Hypothalamus (tissue), 51 donors: ENCODE data around the gene CRYBB2.
A peak's percentile ranks its signal among the peaks of the same experiment; 100 is the strongest.
"Not testable (repeated sequence)": the region's sequence is repeated elsewhere in the genome, so short reads cannot be mapped to it uniquely, and the experiment has no call there.

Experiments
- DNase-seq, 51 donors: peaks; one replicate each; lab custom pipeline; 2025; lab: John Stamatoyannopoulos, UW

Gene CRYBB2

DNA sequence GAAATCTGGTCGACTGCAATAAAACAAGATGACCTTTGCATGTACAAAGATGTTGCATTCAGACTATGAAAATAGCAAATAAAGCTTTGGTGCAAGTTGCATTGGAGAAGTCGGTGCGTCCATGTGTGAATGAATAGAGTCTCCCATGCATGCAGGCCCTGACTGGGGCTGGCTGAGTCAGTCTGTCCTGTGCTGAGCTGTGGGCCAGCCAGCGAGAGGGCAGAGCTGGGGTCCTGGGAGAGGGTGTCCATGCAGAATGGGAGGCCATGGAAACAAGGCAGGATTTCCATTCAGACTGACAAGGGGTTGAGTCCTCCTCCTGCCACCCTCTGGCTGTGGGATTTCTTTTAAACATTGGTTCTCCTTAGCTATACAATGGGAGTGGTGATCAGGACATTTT is 22.1 kb upstream of the CRYBB2 start:
- DNase-seq = peak in 1 of 51 donors; percentile 4

DNA sequence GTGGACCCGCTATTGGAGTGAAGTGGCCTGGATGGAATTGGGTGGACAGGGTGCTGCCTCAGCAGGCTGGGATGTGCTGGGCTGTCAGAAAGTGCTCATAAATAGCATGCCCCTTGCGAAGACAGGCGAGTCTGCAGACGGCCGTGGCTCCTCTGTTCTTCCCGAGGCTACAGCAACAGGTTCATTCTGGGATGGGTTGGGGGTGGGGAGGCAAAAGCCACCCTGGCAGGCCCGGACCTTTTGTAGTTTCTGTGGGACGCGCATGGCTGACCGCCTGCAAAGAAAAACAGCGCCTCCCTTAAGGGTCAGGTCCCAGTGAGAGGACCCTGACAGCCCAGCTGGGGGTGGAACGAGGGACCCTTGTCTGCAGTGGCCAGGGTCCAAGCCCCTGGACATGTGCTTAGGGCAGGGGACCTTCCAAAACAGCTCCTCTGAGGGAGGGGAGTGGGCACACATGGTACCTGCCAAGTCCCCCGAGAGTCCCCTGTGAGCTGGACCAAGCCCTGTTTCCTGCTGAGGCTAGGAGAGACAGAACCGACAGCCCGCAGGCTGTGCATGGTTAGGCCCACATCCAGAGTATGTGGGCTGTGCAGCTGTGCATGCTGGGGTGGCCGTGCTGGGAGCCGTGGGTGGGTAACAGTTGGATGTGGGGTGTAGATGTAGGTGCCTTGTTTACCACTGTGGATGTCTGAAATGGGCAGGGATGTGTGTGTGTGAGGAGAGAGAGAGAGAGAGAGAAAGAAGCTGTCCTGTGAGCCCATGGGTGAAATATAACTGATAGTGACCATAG is 19.5 kb upstream of the CRYBB2 start, which contains the start of gene CRYBB3:
Gene CRYBB3, plus strand, starts transcription at position 128 of the 790 bp plus-strand sequence. CDS start 1,539 bp downstream, outside the sequence.
- no peak for DNase-seq

DNA sequence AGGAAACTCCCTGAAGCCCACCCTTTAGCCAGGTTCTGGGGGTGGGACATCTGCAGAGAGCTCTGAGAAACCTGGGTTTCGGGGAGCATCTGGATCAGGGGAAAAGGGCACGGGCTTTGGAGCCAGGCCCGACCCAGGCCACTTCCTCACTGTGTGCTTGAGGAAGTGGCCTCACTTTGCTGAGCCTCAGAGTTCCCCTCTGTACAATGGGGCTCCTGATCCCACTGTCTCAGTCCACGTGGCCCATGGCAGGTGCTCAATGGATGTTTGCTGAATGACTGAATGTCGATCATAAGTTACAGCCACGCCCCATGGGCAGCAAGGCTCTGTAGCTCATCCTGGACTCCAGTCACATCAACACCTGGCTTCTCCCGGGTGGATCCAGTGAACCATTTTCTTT is 18.5 kb upstream of the CRYBB2 start:
- no peak for DNase-seq

DNA sequence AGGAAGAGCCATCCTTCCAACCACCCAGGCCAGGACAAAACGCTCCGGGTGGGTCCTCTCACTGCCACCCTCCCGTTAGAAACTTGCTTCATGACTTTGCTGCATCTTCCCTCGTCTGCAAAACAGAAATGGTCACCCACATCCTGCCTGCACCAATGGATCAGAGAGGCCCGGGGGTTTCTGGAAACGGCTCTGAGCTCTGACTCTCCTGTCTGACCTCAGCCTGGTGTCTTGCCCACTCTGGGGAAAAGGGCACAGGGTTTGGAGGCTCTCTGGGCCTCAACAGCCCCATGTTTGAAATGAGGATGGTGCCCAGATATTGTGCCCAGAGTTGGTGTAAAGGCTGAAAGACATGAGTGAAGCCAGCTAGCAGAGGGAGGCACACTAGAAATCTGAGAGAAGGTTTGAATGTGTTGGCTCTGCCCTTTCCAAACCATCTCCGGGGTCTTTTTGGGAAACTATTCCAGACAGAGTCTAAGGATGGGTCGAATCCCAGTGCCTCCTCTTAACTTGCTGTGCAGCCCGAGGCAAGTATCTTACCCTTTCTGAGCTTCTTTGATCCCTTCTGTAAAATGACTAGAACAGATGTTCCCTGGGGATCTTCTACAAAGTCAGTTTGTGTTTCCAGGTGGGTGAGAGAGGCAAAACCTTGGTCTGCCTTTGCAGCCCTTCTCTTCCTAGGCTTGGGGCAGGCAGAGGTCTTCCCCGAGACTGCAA is 17.7 kb upstream of the CRYBB2 start:
- no peak for DNase-seq

DNA sequence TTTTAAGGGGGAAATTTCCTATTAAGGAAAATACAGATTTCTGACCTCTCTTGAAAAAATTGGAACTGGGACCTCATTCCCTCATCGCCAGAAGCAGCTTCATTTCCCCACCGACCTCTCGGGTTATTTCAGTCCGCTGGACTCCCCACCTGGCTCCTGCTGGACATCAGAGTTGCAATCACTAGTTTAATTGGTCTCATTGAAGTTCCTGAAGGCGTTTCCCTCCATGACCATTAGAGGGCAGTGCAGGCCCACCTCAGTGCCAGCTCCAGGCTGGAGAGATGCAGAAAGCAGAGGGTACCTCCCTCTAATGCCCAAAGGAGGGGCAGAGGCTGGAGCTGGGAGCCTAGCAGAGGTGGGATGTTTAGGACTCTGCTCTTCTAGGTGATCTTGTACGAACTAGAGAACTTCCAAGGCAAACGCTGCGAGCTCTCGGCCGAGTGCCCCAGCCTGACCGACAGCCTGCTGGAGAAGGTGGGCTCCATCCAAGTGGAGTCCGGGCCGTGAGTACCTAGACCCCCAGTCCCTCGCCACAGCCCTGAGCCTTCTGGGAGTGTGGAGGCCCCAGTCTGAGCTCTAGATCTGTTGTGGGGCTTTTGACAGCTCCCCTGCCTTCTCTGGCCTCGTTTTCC is 17.0 kb upstream of the CRYBB2 start:
- DNase-seq = peak in 37 of 51 donors; percentile 2 to 66 (median 13)

DNA sequence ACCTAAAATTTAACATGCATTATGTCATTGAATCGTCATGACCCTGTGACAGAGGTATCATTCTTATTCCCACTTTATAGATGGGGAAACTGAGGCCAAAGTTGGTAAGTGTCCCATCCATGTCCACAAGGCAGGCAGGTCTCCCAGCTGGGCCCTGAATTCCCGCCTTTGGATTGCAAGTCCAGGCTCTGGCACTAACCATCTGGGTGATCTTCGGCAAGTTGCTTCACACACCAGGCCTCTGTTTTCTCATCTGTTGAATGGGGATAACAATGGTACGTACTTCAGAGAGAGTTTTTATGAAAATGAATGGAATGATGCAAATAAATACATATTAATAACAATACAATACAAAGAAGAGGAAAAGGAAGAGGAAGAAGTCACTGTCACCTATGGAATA is 16.4 kb upstream of the CRYBB2 start:
- no peak for DNase-seq

DNA sequence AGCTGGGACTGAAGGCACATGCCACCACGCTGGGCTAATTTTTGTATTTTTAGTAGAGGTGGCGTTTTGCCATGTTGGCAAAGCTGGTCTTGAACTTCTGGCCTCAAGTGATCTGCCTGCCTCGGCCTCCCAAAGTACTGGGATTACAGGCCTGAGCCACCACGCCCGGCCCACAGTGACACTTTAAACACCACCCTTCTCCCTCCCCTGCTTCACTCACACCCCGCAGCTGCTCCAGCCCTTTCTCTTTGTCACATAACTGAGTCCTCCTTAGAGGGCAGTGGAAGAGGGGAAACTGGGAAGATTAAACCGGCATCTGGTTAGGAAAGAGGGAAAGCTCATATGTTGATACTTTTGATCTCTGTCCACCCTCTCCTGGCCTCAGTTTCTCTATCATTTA is 14.9 kb upstream of the CRYBB2 start:
- DNase-seq = not testable (repeated sequence)

DNA sequence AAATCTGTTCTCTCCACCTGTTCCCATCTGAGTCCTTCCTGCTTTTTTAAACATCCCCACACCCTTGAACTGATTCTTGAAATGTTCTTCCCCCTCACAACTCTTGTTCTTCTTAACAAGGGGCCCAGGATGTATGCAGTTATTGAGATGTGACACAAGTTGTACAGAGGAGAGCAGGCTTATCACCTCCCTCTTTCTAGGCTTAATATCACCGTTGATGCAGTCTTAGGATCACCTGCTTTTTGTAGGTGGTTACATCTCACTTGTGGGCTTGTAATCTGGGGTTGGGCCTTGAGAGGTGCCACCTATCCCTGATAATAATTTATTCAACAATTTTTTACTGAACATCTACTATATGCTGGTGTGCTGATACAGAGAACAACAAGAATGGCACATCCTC is 13.6 kb upstream of the CRYBB2 start:
- DNase-seq = no peak

DNA sequence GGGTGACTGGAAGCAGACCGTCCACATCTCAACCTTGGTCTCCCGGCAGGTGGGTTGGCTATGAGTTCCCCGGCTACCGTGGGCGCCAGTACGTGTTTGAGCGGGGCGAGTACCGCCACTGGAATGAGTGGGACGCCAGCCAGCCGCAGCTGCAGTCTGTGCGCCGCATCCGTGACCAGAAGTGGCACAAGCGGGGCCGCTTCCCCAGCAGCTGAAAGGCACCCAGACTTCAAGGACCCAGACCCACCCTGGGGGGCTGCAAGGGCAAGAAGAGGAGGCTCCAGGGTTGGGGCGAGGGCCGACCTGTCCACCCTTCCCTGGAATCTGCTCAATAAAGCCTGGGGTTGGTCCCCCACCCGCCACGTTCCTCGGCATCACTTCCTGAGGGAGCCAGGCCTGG is 12.4 kb upstream of the CRYBB2 start:
- DNase-seq = no peak

DNA sequence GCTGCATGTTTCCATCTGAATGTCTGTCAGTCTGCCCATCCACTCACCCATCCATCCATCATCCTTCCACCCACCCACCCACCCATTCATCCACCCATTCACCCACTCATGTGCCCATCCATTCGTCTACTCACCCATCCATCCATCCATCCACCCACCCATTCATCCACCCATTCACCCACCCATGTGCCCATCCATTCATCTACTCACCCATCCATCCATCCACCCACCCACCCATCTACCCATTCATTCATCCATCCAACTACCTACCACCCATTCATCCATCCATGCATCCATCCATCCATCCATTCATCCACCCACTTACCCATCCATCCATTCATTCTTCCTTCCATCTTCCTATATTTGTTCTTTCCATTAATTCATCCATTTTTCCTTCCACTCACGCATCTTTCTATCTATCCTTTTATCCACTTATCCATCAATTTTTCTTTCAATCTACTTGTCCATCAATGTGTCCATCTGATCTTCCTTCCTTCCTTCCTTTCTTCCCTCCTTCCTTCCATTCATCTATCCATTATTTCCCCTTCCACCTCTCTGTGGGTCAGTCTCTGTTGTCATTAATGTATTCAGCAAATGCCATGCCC is 11.8 kb upstream of the CRYBB2 start:
- no peak for DNase-seq

DNA sequence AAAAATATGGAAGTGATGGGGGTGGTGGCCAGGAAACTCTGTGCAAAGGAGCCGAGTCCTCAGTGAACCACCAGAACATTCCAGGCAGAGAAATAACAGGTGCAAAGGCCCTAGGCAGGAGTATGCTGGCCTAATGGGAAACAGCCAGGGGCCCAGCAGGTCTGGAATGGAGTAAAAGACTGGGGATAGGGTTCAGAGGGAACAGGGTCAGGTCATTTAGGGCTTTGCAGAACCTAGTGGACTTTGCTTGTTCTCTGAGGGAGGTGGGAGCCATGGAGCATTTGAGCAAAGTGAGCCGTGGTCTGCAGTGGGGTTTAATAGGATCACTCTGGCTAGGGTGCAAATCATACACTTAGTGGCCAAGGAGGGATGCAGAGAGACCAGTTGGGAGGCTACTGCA is 11.1 kb upstream of the CRYBB2 start:
- no peak for DNase-seq

DNA sequence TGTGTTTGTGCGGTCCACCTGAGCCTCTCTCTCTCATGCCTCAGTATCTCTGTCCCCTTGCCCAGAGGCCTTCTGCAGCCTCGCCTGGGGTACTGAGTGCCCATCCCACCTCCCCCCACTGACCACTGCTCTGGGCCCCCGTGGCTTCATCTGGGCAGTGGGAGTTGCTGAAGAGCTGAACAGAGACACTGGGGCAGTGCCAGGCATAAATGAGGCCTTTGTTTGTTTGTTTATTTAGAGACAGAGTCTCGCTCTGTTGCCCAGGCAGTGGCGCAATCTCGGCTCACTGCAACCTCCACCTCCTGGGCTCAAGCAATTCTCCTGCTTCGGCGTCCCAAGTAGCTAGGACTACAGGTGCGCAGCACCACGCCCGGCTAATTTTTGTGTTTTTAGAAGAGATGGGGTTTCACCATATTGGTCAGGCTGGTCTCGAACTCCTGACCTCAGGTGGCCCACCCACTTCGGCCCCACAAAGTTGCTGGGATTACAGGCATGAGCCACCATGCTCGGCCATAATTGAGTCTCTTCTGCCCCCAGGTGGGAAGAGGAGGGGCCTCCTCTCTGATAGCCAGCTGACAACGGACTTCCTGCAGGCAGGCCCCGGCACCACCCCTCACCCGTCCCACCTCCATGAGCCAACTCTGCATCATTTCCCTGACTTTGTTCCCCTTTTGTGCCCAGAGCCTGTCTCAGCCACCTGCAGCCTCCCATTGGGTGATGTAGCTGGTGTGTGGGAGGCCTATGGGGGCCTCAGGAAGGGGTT is 10.5 kb upstream of the CRYBB2 start:
- DNase-seq = no peak

DNA sequence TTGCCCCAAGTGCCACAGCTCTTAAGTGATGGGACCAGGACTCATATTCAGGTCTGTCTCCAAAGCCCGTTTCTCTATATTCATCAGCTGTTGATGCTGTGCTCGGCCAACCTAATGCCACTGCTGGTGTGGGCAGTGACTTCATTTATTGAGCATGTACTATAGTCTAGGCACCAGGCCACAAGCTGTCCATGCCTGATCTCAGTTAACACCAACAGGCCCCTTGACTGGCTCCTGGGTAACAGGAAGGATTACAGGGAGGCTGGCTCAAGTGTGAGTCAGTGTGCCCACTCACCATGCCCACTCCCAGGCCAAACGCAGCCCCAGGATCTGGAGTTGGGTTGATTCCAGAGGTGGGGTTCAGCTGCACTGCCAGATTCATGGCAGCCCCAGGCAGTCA is 8.6 kb upstream of the CRYBB2 start:
- no peak for DNase-seq

DNA sequence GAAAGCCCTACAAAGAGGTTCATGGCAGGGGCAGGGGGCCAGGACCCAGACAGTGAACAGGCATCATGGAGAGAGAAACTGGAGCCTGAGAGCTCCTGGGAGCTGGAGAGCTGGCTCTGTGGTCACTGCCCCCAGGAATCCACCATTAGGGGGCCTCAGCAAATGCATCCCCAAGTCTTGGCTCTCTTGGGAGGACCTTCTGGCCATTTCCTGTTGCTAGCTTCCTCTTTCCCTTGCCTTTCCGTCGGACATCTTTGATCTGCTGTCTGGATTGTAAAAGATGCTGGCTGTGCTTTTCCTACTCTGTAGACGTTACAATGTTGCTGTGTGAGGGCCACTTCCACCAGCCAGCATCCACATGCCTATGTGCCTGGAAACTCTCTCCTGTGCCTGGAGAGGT is 7.1 kb upstream of the CRYBB2 start:
- DNase-seq = no peak

DNA sequence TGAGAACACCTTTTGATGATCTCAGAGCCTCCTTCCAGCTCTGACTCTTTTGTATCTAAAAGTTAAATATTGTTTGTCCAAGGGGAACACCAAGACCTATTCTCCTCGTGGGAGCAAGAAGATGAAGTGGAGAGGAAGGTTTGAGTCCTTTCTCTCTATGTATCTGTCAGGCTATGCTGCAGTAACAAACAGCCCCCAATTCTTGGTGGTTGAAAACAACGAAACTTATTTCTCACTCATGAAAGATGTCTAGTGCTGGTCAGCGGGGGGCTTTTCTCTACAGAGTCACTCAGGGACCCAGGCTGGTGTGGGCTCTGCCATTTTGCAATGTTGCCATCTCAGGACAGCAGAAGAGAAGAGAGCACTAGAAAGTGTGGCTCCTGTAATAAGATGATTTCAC is 6.2 kb upstream of the CRYBB2 start:
- no peak for DNase-seq

DNA sequence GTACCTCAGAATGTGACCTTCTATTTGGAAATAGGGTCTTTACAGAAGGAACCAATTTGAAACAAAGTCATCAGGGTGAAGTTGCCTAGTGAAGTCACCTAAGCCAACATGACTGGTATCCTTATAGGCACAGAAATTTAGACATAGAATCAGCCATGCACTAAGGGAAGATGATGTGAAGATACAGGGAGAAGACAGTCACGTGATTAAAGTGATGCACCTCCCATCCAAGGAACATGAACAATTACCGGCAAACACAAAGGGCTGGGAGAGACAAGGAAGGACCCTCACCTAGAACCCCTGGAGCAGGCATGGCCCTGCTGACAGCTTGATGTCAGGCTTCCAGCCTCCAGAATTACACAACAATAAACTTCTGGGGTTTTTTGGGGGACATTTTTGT is 3.2 kb upstream of the CRYBB2 start:
- no peak for DNase-seq

DNA sequence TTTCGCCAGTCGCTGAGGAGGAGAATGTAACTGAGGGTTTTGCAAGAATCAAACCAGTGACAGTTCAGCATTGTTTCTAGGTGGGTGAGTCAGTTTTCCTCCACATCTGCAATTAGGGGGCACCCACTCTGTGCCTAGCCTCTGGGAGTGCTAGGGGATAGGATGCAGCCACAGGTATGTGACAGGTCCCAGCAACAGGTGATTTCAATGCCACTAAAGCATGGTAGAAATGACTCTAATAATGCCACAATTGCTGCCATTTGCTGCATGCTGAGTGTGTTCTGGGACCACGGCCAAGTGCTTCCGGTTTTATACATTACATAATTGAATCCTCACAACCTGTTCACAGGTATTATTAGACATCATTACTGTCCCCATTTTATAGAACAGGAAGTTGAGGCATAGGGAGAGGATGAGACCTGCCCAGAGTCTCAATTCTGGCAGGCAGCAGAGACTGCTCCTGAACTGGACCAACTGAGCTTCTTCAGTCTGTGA is 556 bp downstream of the CRYBB2 start:
- DNase-seq = no peak

DNA sequence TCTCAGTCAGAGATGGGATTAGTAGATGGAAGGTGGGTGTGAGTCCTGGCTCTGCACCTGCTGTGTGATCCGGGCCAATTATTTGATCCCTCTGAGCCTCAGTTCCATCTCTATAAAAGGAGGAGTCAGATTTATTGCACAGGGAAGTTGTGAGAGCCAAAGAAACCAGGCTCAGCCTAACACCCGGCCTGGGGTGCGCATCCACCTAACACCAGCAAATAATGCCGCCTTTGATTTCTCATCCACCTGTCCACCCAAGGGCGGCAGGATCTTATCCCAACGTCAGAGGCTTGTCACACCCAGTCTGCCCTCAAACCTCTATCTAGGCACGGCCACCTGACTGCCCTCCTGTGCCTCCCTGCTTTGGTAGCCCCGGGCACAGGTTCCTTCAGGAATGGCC is 2.4 kb downstream of the CRYBB2 start:
- no peak for DNase-seq

DNA sequence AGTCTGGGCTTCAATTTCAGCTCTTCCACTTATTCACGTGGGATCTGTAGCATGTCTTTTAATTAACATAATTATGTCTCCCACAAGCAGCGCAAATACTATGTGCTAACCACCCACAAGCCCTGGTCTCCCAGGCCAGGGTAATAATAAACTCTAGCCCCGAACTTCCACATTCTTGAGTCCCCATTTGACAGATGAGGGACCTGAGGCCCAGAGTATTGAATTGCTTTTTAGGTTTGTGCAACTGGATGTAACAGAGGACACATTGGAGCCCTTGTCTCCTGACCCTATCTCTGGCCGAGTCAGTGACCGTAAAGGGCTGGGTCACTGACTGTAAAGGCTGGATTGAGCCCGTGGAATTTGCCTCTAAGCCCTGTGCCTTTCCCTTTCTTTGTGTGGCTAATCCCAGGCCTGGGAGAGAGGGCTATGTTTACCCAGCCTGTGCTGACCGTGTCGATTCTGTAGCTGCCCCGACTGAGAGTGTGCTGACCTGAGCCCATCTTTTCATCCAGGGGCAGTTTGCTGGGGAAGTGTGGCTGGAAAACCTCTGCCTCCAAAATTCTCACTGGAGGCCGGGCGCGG is 3.9 kb downstream of the CRYBB2 start:
- DNase-seq = no peak

DNA sequence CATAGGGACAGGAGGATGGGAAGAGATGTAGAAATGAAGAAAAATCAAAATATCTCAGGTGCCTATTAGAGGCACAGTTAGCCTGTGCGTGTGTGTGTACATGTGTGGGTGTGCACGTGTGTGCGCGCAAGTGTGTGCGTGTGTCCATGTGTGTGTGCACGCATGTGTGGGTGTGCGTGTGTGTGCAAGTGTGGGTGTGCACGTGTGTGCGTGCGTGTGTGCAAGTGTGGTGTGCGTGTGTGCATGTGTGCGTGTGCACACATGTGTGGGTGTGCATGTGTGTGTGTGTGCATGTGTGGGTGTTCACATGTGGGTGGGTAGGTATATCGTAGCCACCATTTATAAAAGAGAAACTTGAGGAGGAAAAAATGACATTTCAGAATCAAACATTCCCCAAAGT is 9.4 kb downstream of the CRYBB2 start:
- DNase-seq = no peak
